GM18508 (cell line): ENCODE measurements around the gene LY9.
A peak's percentile ranks its signal among the peaks of the same experiment; 100 is the strongest.
"Not testable (repeated sequence)": the region's sequence is repeated elsewhere in the genome, so short reads cannot be mapped to it uniquely, and the experiment has no call there.

Experiments
- ATAC-seq: cut with Tn5 transposase; IDR thresholded peaks from one replicate; pipeline ENCODE4 v1.9.1; 2021; ENCODE audit warnings: moderate number of reproducible peaks; ENCODE audit not compliant: insufficient read depth, unreplicated experiment

Gene LY9

DNA sequence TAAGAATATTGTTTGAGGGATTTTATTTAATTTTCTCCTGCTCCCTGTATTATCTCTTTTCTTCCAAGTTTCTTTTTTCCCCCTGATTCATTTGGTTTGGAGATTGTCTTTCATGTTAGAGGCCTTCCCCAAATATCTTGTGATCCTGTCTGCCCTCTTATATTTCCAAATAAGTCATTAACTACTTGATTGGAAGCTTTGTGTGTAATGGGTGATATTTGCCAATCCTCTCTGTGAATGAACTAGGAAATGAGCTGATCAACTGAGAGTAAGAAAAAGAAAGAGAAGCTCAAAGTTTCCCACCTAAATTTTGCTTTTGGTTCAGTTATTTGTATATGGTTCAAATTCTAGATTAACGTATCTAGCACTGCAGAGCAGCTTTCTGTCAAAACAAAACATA, 23.6 kb upstream of the LY9 start:
- ATAC-seq, result no peak

GRCh38 chr1:160773093-160773492, 22.9 kb upstream of the LY9 start:
- ATAC-seq, result no peak

DNA sequence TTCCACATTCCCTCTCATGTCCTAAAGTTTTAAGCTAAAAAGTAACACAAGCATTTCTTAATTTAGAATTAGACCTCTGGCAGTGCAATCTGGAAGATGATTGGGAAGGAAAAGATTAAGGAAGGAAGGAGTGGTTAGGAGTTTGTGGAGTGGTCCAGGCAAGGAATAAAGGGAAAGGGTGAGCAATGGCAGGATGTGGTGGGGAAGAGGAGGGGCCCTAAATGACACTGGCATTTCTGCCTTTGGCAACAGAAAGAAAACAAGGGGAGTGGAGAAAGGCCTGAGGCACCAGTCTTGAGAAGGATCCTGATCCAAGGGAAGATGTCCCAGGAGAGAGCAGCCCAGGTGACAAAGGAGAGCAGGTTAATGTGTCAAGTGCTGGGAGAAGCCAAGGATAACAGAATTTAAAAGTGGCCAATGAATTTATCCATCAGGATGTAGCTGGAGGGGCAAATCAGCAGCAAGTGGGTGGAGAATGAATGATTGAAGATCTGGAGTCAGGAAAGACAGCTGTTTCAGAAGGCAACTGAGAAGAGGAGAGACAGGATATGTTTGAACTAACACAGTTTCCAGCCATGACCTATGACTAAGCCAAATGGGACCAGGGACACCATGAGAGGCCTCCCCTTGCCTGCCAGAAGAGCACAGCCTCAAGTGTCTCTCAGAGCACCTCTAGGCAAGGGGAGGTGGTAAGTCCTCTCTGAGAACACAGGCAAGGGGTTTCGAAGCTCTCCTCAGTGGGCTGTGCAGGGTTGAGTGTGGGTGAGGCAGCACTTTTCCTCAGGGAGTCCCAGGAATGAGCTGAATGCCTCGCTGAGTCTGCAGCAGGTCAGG, 20.9 kb upstream of the LY9 start:
- ATAC-seq, result no peak

- no peak for ATAC-seq
These were observed 19.8 kb upstream of the LY9 start for GRCh38 chr1:160776178-160776577.

- no peak for ATAC-seq
These were observed 18.4 kb upstream of the LY9 start for GRCh38 chr1:160777486-160778089.

DNA sequence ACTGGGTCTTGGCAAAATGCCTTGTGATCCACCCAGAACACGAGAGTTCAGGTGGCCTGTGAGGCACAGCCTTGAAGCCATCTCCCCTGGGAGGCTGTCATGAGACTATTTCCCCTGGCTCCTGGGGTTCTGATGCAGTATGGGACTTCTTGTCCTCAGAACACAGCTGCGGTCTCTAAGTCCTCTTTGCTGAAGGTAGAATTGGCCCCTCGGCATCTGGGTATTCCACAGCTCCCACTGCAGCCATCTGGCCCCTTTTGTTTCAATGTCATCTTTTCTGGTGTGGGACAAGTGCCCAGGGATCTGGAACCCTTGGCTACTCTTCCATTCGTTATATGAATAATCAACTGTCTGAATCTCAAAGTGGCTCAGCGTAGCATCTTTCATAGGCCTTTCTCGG, 17.0 kb upstream of the LY9 start:
- no peak for ATAC-seq

GRCh38 chr1:160779626-160780397, 16.2 kb upstream of the LY9 start:
- no peak for ATAC-seq

- no peak for ATAC-seq
These were observed 15.6 kb upstream of the LY9 start for GRCh38 chr1:160780398-160780755.

GRCh38 chr1:160781186-160781766, 14.7 kb upstream of the LY9 start:
- no peak for ATAC-seq

DNA sequence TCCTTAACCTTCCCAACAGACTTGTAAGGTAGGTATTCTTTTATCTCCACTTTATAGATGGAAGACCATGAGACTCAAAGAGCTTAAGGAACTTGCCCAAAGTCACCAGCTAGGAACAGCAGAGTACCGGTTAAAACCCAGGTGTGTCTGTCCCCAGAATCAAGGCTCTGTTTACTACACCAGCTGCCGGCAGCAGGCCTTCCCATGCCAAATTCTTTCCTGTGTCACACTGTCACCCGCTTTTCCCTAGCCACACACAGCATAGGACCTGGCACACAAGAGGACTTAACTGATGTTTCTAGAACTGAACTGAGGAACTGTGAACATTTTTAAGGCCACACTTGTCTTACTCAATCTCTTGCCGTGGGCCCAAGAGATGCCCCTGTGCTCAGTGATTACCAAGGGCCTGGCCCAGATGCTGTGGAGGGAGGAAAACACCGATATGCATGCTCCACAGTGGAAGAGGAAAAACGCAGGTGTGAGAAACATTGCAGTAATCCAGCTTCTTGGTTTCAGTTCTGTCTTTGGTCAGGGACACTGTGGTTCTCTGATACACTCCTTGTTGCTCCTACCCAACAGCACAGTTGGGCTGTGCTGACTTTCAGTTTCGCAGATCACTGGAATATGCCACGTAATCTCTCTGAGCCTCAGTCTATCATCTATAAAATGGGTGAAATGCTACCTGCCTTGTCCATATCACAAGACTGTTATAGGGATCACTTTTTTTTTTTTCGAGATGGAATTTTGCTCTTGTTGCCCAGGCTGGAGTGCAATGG, 13.9 kb upstream of the LY9 start:
- peak; percentile 76 for ATAC-seq

- not testable (repeated sequence) for ATAC-seq
These were observed 12.8 kb upstream of the LY9 start for GRCh38 chr1:160782988-160783765.

- ATAC-seq, result no peak
These were observed 6.8 kb upstream of the LY9 start for GRCh38 chr1:160789051-160789701.

- ATAC-seq, result peak; percentile 69
These were observed 6.0 kb upstream of the LY9 start for GRCh38 chr1:160789702-160790611.

GRCh38 chr1:160794376-160794775, 1.6 kb upstream of the LY9 start:
- ATAC-seq, result no peak

DNA sequence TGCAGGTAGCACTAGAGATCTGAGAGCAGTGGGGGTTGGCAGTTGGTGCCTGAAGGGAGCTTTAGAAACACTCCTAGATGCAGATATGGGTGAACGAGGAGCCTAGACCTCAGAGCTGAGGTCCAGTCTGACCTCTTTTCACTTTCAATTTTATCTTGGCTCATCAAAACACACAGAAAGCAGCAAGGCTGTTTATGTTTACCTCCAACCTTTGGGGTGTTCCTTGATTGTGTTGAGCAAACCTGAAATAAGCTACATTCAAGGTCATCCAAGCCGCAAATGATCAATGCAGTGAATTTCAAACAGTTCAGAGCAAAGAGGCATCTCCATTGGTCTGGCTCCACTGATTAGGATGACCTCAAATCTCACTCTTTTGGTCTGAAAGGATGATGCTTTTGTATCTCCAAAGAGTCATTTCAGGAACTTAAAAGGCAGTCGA, 1.3 kb downstream of the LY9 start:
- ATAC-seq, result no peak

- ATAC-seq, result no peak
These were observed 1.9 kb downstream of the LY9 start for GRCh38 chr1:160797861-160798273.

GRCh38 chr1:160798439-160798838, 2.5 kb downstream of the LY9 start:
- no peak for ATAC-seq

- ATAC-seq, result no peak
These were observed 3.7 kb downstream of the LY9 start for GRCh38 chr1:160799641-160800040.
